NCI-H2227 (cell line): ENCODE measurements around the gene ITGA5.

Source experiments
- DNase-seq: peaks from one replicate; lab custom pipeline; 2025; ENCODE audit not compliant: unreplicated experiment; lab: John Stamatoyannopoulos, UW

The ITGA5 gene

GRCh38 chr12:54412786-54413185, 6.3 kb downstream of the ITGA5 start:
- DNase-seq = no peak

- DNase-seq = no peak
Observed at GRCh38 chr12:54412348-54412747, 6.7 kb downstream of the ITGA5 start.

GRCh38 chr12:54411391-54412241, 7.5 kb downstream of the ITGA5 start:
- DNase-seq = no peak

- no peak for DNase-seq
Observed at GRCh38 chr12:54409267-54409666, 9.8 kb downstream of the ITGA5 start.

- DNase-seq = no peak
Observed at GRCh38 chr12:54407183-54407905, 11.7 kb downstream of the ITGA5 start.

GRCh38 chr12:54405573-54405972, 13.5 kb downstream of the ITGA5 start:
- DNase-seq = no peak

- no peak for DNase-seq
Observed at GRCh38 chr12:54405106-54405505, 14.0 kb downstream of the ITGA5 start.

GRCh38 chr12:54404061-54405004, 14.7 kb downstream of the ITGA5 start:
- DNase-seq = peak; percentile 65

- DNase-seq = no peak
Observed at GRCh38 chr12:54401119-54401518, 17.9 kb downstream of the ITGA5 start.

- DNase-seq = peak; percentile 81
Observed at GRCh38 chr12:54398995-54399793, 19.9 kb downstream of the ITGA5 start.

GRCh38 chr12:54398218-54398617, 20.8 kb downstream of the ITGA5 start:
- DNase-seq = no peak

- DNase-seq = no peak
Observed at GRCh38 chr12:54397157-54397556, 21.9 kb downstream of the ITGA5 start.

- no peak for DNase-seq
Observed at GRCh38 chr12:54395545-54395944, 23.5 kb downstream of the ITGA5 start.

GRCh38 chr12:54394986-54395385, 24.1 kb downstream of the ITGA5 start:
- DNase-seq = no peak

GRCh38 chr12:54394281-54394719, 24.8 kb downstream of the ITGA5 start:
- DNase-seq = peak; percentile 48

- DNase-seq = no peak
Observed at GRCh38 chr12:54393743-54394142, 25.3 kb downstream of the ITGA5 start.

- DNase-seq = no peak
Observed at GRCh38 chr12:54393207-54393609, 25.9 kb downstream of the ITGA5 start.

- DNase-seq = no peak
Observed at GRCh38 chr12:54392485-54393206, 26.4 kb downstream of the ITGA5 start.

- peak; percentile 65 for DNase-seq
Observed at GRCh38 chr12:54390668-54391551, 28.2 kb downstream of the ITGA5 start.
